Stromal cell of bone marrow (primary cell): ENCODE results near the gene WNT10A.
"Not testable (repeated sequence)": the region's sequence is repeated elsewhere in the genome, so short reads cannot be mapped to it uniquely, and the experiment has no call there.

Experiments used
- DNase-seq: peaks from one replicate; pipeline ENCODE4 v3.0.0-alpha.2; 2012; ENCODE audit warnings: low read depth

Gene WNT10A

DNA sequence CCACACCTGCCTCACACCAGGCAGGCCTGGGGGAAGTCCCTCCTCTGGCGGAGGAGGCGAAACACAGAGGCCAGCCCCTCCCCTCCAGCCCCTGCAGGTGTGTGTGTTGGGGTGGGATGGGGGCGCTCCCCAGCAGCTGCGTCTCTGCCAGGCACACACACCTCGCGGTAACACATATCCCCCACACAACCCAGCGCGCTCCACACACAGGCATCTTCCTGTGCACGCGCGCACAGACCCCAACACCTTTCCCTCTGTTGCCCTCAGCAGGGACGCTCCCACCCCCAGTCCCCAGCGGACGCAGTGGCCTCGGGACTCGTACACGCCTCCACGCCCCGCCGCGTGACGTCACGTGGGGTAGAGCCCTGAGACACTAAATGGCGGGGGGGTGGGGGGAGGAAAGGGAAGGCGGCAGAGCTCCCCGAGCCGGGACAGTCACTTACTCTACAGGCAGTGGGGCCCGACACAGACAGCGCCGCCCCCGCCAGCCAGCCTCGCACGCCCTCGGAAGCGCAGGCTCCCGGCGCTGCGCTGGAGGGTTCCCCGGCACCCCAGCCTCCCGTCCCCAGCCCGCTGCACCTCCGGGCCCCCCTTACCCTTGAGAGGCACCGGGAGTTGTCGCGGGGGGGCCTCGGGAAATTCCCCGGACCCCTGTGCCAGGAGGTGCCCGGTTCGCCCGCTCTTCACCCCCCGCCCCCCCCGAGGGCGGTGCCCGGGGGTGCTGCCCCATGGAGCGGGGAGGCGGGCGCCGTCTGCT is at the start of gene WNT10A:
TSS of gene WNT10A (plus strand) at position 751 of the 757 bp plus-strand sequence. CDS start 144 bp downstream, outside the sequence.
- no peak for DNase-seq

DNA sequence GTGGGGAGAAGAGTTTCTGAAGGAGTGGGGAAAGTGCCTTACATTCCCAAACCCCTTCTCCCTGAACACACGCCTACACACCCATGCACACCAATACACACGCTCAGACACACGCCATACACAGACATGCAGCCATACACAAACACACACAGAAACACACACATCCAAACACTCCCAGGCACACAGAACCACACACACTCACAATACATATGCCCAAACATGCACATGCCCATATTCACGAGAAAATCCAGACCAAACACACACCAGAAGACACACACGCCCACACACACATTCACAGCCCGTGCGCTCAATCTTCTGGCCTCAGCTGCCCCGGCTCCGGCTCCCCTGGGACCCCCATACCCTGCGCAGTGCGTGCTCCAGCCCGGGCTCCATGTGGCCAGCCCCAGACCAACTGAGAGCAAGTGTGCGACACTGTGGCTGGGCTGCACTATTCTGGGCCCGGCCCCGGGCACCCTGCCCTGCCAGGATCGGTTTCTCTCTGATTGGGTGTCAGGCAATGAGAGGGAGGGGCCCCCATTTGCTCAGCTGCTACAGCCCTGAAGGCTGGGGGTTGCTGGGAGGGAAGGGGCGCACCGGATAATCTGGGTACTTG is 49.2 kb upstream of the WNT10A start, which contains the start of gene PRKAG3:
TSS of gene PRKAG3 (minus strand) at position 426 of the 613 bp plus-strand sequence.
- no peak for DNase-seq

DNA sequence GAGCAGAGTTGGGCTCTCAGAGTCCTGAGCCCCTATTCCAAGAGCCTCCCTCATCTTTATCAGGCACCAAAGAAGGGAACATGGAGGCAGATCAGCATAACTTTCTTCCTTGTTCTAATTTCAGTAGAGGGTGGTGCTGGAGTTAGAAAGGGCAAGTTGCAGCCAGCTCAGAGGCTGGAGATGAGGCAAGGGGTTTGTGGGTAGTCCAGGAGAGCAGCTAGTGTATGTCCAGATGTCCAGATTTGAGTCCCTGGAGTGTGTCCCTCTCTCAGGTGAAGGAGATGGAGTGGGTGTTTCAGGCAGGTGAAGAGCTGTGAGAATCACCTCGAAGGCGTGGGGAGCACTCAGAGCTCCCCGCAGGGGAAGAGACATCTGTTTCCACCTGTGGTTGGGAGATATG is 48.6 kb upstream of the WNT10A start:
- DNase-seq: no peak

DNA sequence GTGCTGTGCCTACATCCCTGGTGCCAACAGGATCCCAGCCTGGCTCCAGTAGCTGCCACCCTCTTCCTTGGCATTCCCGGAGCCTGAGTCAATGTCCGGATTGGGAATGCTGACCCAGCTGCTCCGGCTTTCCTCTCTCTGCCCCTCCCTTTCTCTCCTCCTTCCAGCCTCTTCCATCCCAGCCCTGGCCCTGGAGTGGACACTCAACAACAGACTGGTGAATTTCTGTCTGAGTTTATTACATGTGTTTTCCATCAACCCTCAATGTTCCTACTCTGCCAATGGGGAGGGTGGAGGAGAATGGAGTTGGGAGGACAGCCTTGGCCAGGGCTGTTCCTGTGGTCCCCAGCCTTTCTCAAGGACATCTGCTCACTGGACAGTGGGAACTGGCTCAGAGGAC is 48.1 kb upstream of the WNT10A start:
- peak; percentile 53 for DNase-seq

DNA sequence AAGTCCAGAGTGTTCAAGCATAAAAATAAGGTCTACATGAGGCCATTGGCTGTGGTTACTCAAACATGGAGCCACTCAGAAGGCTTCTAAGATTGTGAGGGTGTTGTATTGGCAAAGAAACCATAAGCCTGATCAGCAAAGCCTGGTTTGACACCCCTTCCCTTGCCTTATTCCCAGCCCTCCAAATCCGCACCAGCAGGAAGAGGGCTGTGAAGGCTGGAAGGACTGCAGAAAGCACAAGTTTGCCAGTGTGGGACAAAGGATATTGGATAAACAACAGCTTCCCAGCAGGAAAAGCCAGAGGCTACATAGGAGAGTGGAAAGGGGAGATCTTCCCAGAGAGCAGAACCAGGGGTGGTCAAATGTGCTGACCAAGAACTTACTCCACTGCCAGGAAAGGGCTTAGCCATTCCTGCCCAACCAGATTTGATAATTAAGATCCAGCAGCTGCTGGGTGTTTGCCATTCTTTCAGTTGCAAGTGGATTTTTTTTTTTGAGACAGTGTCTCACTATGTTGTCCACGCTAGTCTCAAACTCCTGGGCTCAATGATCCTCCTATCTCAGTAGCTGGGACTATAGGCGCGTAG is 47.5 kb upstream of the WNT10A start:
- no peak for DNase-seq

DNA sequence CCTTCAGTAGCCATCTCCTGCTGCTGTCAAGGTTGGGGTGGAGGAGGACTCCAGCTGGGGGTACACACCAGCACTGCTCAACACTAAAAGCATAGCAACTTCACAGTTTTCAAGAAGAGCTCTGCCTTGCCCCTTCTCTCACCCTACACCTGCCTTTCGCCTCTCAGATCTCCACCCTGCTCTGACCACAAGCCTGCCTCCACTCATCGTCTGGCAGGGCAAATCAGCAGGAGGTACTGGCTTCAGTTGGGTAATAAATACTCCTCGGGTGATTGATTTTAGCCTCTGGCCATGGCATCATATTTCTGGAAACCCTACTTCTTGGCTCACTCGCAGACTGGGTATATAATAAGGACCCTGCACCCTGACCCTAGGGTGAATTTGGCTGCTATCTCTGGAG is 46.0 kb upstream of the WNT10A start:
- DNase-seq: no peak

DNA sequence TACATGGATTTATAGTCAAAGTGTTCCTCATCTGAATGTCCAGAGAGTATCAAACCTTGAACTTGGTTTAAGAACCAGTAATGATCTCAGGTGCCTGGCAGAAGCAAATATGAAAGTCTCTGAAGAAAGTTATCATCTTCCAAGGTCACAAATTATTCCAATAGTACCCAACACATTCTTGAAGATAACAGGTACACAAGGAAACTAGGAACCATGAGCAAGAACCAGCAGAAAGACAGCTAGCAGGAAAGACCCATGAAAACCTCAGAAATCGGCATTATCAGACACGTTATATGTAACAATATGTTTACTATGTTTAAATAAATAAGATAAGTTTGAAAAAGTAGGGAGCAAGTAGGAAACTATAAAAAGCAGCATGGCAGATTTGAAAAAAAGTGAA is 43.2 kb upstream of the WNT10A start:
- no peak for DNase-seq

DNA sequence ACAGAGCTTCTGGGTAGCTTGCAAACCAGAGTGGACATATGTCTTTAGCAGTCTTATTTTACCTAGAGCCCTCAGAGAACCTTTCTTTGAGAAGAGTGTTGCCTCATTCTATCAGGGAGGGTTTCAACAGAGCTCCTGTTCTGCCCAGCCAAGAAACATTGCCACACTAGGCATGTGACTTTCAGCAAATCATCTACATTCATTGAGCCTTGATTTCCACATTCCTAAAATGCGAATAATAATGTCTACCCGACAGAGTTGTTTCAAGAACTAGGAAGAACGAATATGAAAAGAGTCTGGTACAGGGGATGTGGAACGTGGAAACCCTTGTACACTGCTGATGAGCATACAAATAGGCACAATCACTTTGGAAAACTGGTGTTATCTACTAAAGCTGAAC is 41.2 kb upstream of the WNT10A start:
- DNase-seq: peak; percentile 61

DNA sequence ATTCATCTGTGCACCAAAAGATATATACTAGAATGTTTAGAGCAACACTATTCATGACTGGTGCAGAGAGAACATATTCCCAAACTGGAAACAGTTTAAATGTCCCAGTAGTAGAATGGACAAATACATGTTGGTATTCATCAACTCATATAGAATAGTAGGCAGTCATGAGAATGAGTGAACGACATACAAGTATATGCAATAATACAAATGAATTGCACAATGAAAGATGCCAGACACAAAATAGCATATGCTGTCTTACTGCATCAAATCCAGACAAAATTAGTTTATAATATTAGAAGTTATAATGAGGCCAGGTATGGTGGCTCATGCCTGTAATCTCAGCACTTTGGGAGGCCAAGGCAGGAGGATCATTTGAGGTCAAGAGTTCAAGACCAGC is 40.8 kb upstream of the WNT10A start:
- DNase-seq: no peak

DNA sequence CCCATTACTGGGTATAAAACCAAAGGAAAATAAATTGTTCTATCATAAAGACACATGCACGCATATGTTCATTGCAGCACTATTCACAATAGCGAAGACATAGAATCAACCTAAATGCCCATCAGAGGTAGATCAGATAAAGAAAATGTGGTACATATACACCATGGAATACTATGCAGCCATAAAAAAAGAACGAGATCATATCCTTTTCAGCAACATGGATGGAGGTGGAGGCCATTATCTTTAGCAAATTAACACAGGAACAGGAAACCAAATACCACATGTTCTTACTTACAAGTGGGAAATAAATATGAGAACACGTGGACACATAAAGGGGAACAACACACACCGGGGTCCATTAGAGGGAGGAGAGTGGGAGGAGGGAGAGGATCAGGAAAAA is 36.3 kb upstream of the WNT10A start:
- not testable (repeated sequence) for DNase-seq

DNA sequence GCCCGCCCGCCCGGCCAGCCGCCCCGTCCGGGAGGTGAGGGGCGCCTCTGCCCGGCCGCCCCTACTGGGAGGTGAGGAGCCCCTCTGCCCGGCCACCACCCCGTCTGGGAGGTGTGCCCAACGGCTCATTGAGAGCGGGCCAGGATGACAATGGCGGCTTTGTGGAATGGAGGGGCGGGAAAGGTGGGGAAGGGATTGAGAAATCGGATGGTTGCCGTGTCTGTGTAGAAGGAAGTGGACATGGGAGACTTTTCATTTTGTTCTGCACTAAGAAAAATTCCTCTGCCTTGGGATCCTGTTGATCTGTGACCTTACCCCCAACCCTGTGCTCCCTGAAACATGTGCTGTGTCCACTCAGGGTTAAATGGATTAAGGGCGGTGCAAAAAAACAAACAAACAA is 33.7 kb upstream of the WNT10A start:
- DNase-seq: not testable (repeated sequence)

DNA sequence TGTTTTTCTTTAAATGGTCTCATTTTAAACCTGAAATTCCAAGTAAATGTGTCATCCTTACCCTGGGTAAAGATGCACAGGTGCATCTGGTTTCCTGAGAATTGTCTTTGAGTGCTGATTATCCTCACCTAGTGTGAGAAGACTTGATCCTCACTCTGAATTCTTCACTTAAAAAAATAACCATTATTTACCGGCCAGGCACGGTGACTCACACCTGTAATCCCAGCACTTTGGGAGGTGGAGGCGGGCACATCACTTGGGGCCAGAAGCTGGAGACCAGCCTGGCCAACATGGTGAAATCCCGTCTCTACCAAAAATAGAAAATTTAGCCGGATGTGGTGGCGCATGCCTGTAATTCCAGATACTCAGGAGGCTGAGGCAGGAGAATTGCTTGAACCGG is 30.9 kb upstream of the WNT10A start:
- no peak for DNase-seq

DNA sequence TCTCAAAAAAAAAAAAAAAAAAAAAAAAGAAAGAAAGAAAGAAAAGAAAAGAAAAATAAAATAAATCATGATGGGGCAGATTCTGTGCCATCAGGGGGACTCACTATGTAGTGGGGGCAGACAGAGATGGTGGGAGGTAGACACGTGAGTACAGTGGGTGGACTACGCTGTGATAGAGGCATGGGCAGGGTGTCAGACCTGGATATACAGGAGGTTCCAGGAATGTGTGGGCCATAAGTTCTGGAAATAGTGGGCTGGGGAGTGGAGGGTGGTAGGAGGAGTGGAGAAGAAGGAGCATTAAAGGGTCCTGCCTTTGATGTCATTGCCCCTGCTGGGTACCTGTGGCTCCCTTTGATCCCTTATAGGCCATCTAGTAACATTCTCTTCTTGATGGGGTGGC is 29.9 kb upstream of the WNT10A start:
- no peak for DNase-seq

DNA sequence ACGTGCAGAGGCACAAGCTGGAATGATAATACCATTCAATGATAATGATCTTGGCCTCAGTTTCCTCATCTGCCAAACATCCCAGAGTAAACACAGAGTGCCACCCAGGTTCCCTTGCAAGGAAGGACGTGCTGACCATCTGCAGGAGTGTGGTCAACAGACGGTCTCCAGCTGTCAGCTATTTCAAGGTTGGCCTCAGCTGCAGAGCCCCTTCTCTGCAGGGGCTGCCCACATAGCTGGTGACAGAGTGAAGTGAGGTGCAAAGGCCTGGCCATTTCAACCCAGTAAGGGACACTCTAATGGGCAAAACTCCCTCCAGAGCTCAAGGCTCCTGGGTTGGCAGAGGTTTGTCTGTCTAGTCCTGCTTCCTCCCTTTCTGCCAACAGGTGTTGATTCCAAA is 29.4 kb upstream of the WNT10A start:
- no peak for DNase-seq

DNA sequence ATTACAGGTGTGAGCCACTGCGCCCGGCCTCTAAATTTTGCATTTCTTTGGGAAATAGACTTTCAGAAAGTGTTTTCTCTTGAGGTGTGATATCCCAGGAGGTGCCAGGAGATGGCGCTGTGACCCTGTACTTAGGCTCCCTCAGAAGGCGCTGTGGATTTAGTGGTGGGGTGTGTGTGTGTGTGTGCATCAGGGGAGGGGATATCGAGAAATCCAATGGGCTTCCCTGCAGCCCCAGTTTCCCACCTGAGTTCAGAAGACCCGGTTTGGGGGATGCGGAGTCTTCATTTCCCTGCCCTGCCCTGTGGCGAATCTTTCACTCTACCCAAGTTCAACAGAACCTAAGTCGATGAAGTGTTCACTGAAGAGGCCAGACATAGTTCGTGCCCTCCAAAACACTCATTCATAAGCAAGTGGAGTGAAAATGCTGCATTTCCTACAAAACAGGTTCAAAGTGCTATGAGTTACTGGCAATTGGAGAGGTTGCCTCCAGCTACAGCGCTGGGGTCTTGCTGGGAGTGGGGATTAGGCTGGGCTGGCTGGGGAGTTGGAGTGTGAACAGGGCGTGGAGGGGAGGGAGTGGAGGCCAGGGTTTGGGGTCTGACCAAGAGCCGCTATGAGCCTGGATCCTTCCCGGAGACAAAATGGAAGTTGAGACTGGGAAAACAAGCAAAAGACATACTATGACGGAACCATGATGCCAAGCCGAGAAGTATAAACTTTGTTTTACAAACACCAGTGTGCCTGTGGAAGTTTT is 27.6 kb upstream of the WNT10A start:
- DNase-seq: peak; percentile 22

DNA sequence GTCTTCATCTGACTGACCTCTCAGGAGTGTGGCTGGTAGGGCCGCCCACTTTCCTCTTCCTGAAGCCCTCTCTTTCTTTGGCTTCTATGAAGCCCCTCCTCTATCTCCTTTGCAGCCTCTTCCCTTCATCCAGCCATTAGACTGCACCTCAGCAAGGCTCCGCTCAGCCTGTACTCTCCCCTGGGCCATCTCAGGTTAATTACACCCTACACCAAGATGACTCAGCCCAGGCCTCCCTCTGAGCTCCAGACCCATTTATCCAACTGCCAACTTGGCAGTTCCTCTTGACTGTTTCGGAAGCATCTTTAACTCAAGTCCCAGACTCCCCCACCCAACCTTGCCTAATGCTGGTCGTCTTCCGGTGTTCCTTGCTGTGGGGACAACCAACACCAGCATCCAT is 26.9 kb upstream of the WNT10A start:
- DNase-seq: no peak

DNA sequence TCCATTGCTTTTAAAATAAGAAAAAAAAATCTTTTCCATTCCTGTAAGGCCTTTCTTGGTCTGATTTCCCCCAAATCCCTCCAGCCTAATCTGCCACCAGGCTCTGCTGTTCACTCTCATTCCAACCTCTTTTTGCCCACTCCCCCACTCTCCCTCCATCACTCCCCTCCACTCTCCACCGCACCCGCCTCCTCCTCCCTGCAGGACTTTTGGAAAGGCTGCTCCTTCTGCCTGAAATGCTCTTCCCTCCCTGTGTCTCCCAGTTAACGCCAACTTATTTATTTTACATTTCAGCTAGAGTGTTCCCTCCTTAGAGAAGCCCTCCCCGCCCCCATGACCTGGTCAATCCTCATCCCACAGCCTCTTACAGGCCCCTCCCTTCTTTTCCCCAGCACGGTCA is 25.8 kb upstream of the WNT10A start:
- DNase-seq: no peak

DNA sequence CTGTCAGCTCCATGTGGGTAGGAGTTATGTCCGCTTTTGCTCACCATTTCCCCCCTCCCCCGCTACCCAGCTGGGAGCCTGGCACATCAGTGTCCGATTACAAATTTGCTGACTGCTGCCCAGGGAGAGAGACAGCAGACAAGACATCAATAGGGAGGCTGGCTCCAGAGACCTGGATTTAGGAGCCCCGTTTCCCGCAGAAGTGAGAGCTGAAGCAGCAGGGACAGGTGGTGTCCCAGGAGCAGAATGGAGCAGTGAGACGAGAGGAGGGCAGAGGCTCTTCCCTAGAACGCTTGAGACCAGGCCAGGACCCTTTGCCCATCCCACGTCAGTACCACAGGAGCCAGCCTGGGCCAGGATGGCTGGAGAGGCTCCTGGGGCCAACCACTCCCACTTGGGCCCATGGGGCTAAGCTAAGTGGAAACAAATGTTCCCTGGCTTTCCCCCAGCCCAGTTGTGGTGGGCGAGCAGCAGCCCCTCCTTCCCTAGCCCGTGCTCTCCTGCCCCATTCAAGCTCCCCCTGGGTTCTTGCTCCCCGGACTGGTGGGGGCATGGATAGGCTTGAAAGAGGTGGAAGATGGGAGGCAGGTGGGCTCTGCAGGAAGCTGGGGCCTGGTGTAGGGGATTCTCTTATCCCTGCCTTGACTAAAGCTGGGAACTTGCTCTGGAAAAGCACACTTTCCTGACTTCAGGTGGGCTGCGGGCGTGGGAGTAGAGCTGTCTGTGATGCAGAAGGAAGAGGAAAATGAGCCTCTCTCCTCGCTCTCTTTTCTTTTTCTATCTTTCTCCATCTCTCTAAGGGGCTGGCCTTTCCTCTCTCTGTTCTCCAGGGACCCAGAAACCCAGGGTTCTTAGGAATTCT is 25.1 kb upstream of the WNT10A start:
- no peak for DNase-seq

DNA sequence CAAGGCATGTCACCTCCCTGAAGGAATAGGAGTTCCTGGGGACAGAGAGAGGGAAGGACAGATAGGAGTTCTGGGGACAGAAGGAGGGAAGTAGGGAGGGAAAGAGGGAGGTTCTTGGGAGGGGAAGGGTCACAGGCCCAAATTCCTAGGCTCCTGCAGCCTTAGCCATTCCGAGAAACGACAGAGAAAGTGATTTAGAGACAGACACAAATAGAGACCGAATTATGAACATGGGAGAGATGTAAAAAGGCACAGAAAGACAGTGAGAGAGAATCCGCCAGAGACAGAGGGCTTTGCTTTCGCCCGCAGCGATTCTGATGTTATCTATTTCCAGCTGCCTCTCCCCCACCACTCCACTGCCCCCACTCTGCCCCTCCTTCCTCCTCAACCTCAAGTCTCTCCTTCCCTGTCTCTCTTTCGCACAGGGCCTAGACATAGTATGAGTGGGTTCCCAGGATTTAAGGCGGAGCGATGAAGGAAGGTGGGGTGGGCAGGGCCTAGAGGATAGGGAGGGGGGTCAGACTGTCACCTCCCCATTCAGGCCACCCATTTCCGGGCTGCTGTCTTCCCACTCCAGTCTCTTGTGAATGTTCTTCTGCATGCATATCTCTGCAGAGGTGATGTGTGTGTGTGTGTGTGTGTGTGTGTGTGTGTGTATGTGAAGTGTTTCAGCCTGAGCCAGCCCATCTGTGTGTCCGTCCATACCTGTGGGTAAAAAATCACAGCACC is 24.3 kb upstream of the WNT10A start:
- DNase-seq: no peak

DNA sequence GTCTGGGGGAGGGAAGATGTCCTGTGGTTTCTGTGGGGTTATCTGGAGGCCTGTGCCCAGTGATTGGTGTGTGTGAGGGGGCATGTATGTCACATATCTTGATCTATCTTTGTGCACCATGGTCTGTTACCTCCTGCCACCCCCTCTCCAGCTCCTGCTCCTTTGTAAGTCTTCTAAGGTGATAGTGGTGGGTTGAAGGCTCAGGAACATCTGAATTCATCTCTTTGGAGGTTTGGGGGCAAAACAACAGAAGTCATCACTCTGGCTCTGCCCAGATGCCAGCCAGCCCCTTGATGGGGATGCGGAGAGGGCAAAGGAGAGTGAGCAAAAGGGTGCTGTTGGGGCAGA is 23.8 kb upstream of the WNT10A start:
- DNase-seq: no peak
